ENCODE data around the gene PLK5.

PLK5 gene

GRCh38 chr19:1555487-1556389 is 31.9 kb downstream of the PLK5 start:
- TF ChIP-seq, protein P1, sequence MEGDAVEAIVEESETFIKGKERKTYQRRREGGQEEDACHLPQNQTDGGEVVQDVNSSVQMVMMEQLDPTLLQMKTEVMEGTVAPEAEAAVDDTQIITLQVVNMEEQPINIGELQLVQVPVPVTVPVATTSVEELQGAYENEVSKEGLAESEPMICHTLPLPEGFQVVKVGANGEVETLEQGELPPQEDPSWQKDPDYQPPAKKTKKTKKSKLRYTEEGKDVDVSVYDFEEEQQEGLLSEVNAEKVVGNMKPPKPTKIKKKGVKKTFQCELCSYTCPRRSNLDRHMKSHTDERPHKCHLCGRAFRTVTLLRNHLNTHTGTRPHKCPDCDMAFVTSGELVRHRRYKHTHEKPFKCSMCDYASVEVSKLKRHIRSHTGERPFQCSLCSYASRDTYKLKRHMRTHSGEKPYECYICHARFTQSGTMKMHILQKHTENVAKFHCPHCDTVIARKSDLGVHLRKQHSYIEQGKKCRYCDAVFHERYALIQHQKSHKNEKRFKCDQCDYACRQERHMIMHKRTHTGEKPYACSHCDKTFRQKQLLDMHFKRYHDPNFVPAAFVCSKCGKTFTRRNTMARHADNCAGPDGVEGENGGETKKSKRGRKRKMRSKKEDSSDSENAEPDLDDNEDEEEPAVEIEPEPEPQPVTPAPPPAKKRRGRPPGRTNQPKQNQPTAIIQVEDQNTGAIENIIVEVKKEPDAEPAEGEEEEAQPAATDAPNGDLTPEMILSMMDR (IDR thresholded peaks at IDR 0.05; ENCODE audit: low read depth, low read length, missing control alignments), result no peak
- no peak overlapping the region for H3K4me3 ChIP-seq (replicated peaks; ENCODE audit: low read depth, low read length)
- DNase-seq (ENCODE audit: extremely low read depth, low read depth), result no peak

DNA sequence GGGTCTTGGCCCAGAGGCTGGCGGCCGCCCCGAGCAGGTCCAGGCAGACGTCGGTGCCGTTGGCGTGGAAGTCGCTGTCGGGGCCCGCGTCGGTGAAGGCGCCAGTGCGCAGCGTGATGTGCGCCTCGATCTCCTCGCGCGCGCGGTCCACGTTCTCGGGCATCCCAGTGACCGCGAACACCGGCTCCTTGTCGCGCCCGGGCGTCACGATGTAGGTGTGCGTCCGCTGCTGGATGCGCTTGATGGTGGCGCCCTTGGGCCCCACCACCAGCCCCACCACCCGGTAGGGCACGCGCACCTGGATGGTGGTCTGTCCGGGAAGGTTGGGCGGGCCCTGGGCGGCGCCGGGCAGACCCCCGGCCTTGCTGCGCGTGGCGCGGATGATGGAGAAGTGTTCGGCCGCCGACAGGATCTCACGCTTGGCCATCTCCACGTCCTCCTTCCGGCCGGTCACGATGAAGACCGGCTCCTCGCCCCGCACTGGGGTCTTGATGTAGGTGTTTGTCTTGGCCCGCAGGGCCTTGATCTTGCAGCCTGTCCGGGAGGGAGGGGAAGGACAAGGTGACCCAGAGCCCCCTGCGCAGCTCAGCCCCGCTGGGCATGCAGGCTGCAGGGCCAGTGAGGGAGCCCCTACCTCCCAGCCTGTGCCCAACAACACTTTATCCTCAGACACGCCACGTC is 32.7 kb downstream of the PLK5 start:
- TF ChIP-seq, protein P1 (IDR thresholded peaks at IDR 0.05; ENCODE audit: low read depth, low read length, missing control alignments), result no peak
- H3K4me3 ChIP-seq (replicated peaks; ENCODE audit: low read depth, low read length), result no peak overlapping the region
- DNase-seq (ENCODE audit: extremely low read depth, low read depth), result no peak

- no peak overlapping the region for H3K4me3 ChIP-seq (replicated peaks; ENCODE audit: low read depth, low read length)
- TF ChIP-seq, protein P1 (IDR thresholded peaks at IDR 0.05; ENCODE audit: low read depth, low read length, missing control alignments), result no peak
- DNase-seq (ENCODE audit: extremely low read depth, low read depth), result no peak
Measured at GRCh38 chr19:1558552-1558951, 34.7 kb downstream of the PLK5 start.

GRCh38 chr19:1560286-1560882 is 36.5 kb downstream of the PLK5 start:
- no peak for DNase-seq (ENCODE audit: extremely low read depth, low read depth)
- TF ChIP-seq, protein P1 (IDR thresholded peaks at IDR 0.05; ENCODE audit: low read depth, low read length, missing control alignments), result no peak
- H3K4me3 ChIP-seq (replicated peaks; ENCODE audit: low read depth, low read length), result no peak overlapping the region

DNA sequence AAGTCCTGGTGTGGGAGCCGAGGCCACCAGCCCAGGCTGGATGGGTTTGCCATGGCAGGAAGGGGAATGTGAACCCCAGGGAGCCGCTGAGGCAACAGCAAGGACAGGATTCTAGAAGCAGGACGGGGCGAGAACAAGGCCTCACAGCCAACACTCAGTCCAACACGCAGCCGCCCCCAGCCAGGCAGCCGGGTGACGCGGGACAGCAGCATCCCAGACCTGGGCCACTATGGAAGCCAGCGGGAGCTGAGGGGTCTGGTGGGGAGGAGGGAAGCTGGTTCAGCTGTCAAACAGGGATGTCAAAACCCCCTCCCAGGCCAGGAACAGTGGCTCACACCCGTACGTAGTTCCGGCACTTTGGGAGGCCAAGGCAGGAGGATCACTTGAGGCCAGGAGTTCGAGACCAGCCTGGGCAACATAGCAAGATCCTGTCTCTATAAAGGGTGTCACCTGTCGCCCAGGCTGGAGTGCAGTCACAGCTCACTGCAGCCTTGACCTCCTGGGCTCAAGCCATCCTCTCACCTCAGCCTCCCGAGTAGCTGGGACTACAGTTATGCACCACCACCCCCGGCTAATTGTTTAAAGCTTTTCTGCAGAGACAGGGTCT is 37.5 kb downstream of the PLK5 start:
- no peak for DNase-seq (ENCODE audit: extremely low read depth, low read depth)
- H3K4me3 ChIP-seq (replicated peaks; ENCODE audit: low read depth, low read length), result no peak overlapping the region
- TF ChIP-seq, protein P1 (IDR thresholded peaks at IDR 0.05; ENCODE audit: low read depth, low read length, missing control alignments), result no peak

DNA sequence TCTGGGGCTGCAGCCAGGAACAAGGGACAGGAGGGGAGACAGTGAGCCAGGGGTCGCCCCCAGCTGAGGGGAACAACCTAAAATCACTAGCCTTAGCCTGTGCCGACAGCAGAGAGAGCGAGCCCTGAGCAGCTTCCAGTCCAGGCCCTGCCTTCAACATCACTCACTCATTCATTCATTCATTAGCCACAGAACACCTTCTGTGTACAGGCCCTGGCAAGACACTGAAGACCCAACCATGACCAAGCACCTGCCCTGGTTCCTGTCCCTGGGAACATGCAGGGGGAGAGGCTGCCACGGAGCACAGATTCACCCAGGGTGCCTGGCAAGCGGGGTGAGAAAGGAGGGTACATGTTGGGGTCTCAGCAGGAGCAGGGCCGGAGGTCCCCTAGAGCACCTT is 39.4 kb downstream of the PLK5 start:
- TF ChIP-seq, protein P1 (IDR thresholded peaks at IDR 0.05; ENCODE audit: low read depth, low read length, missing control alignments), result no peak
- no peak for DNase-seq (ENCODE audit: extremely low read depth, low read depth)
- H3K4me3 ChIP-seq (replicated peaks; ENCODE audit: low read depth, low read length), result no peak overlapping the region
